ENCODE data around the gene COA6.

COA6 gene

GRCh38 chr1:234373064-234373958 is at the start of gene COA6:
Gene COA6 (plus strand): TSS chr1:234373456. CDS start chr1:234373467, 11 bp downstream.
- 0 out of 2 replicates have a peak, but pooled peaks have one; percentile 13 for TF ChIP-seq CTCF (IDR thresholded peaks at IDR 0.05; ENCODE audit: low read depth, low read length)
- no peaks in the 10 kb centered on the region for H3K9me3 ChIP-seq (ENCODE audit: severe bottlenecking)
- H3K27ac ChIP-seq = peak within 1 kb of the TSS; percentile 88
- DNase-seq = peak; percentile 98
- H3K36me3 ChIP-seq = peaks cover 38% of the 10 kb centered on the region
- H3K4me3 ChIP-seq (ENCODE audit: low read depth, low read length) = peak within 1 kb of the TSS; percentile 94
- H3K27me3 ChIP-seq (ENCODE audit: insufficient read depth, low read depth, severe bottlenecking) = no peaks in the 10 kb centered on the region

- no peak for DNase-seq
- no peak overlapping the region for H3K27ac ChIP-seq
- no peaks in the 10 kb centered on the region for H3K36me3 ChIP-seq
- TF ChIP-seq CTCF (IDR thresholded peaks at IDR 0.05; ENCODE audit: low read depth, low read length) = no peak
- H3K9me3 ChIP-seq (ENCODE audit: severe bottlenecking) = no peaks in the 10 kb centered on the region
- no peak overlapping the region for H3K4me3 ChIP-seq (ENCODE audit: low read depth, low read length)
- peaks cover 38% of the 10 kb centered on the region for H3K27me3 ChIP-seq (ENCODE audit: insufficient read depth, low read depth, severe bottlenecking)
Observed at GRCh38 chr1:234324821-234325220, 48.4 kb upstream of the COA6 start.

- no peaks in the 10 kb centered on the region for H3K36me3 ChIP-seq
- no peak for DNase-seq
- H3K27me3 ChIP-seq (ENCODE audit: insufficient read depth, low read depth, severe bottlenecking) = peaks cover 38% of the 10 kb centered on the region
- TF ChIP-seq CTCF (IDR thresholded peaks at IDR 0.05; ENCODE audit: low read depth, low read length) = no peak
- no peaks in the 10 kb centered on the region for H3K9me3 ChIP-seq (ENCODE audit: severe bottlenecking)
- no peak overlapping the region for H3K4me3 ChIP-seq (ENCODE audit: low read depth, low read length)
- H3K27ac ChIP-seq = no peak overlapping the region
Observed at GRCh38 chr1:234325878-234326496, 47.3 kb upstream of the COA6 start.

- no peak overlapping the region for H3K4me3 ChIP-seq (ENCODE audit: low read depth, low read length)
- DNase-seq = peak; percentile 85
- no peak overlapping the region for H3K27ac ChIP-seq
- no peaks in the 10 kb centered on the region for H3K36me3 ChIP-seq
- H3K9me3 ChIP-seq (ENCODE audit: severe bottlenecking) = no peaks in the 10 kb centered on the region
- TF ChIP-seq CTCF (IDR thresholded peaks at IDR 0.05; ENCODE audit: low read depth, low read length) = peak; percentile 91
- H3K27me3 ChIP-seq (ENCODE audit: insufficient read depth, low read depth, severe bottlenecking) = peaks cover 32% of the 10 kb centered on the region
Observed at GRCh38 chr1:234326497-234327366, 46.5 kb upstream of the COA6 start.

- no peaks in the 10 kb centered on the region for H3K9me3 ChIP-seq (ENCODE audit: severe bottlenecking)
- no peak for DNase-seq
- H3K27ac ChIP-seq = no peak overlapping the region
- H3K36me3 ChIP-seq = no peaks in the 10 kb centered on the region
- TF ChIP-seq CTCF (IDR thresholded peaks at IDR 0.05; ENCODE audit: low read depth, low read length) = no peak
- H3K4me3 ChIP-seq (ENCODE audit: low read depth, low read length) = no peak overlapping the region
- peaks cover 35% of the 10 kb centered on the region for H3K27me3 ChIP-seq (ENCODE audit: insufficient read depth, low read depth, severe bottlenecking)
Observed at GRCh38 chr1:234327577-234328164, 45.6 kb upstream of the COA6 start.

Measured in WERI-Rb-1 (cell line).